GM12878 (cell line): ENCODE results near the gene LCORL. TPM values are rescaled to one million over a fixed set of nuclear protein-coding genes. Genes with fewer than 3 reads are reported as not detected.

Experiments used
- ATAC-seq: fragments of 200-7000 bp; cut with Tn5 transposase; 3 replicates; pipeline ENCODE4 v1.9.1; 2020; ENCODE audit warnings: mild to moderate bottlenecking, moderate library complexity
- BruUV-seq: library from RNA; stranded (reverse); fragments of 400-500 nt; replicated peaks from 2 replicates; lab custom pipeline; 2021; lab: Mats Ljungman, UMichigan
- CTCF ChIA-PET: fragments of 300-600 bp; sonication (Branson Sonifier 250); formaldehyde crosslinking; extraction: SDS; loops from one replicate; lab custom pipeline; 2021; ENCODE audit warnings: inconsistent platforms; lab: Yijun Ruan, JAX
- POLR2A ChIA-PET: fragments of 350-600 bp; formaldehyde crosslinking; extraction: SDS; loops from one replicate; lab custom pipeline; 2021; ENCODE audit warnings: inconsistent platforms; lab: Charles Lee
- RAD21 ChIA-PET: fragments of 300-600 bp; sonication (Branson Sonifier 250); formaldehyde crosslinking; loops from one replicate; lab custom pipeline; 2023; ENCODE audit warnings: antibody characterized with exemption; ENCODE audit not compliant: unreplicated experiment; lab: Charles Lee
- SMC1A ChIA-PET: fragments of 300-600 bp; sonication (Branson Sonifier 250); formaldehyde crosslinking; loops from one replicate; lab custom pipeline; 2023; ENCODE audit not compliant: unreplicated experiment, uncharacterized antibody; lab: Charles Lee
- DNase-seq: peaks from one replicate; pipeline ENCODE4 v3.0.0-alpha.2; 2011; ENCODE audit warnings: low read depth, low spot score
- FAIRE-seq: peaks from 3 replicates; lab custom pipeline; 2011; peaks lifted over from hg19 to GRCh38; lab: Jason Lieb, UNC
- H2AFZ ChIP-seq: 2 replicates; pipeline ENCODE4 v1.6.0; 2011; ENCODE audit warnings: low read depth, low read length, control low read depth; ENCODE audit not compliant: control insufficient read depth
- H3K27ac ChIP-seq: 2 replicates; pipeline ENCODE4 v1.5.1; 2011; ENCODE audit warnings: control low read depth; ENCODE audit not compliant: control insufficient read depth, insufficient read depth
- H3K27me3 ChIP-seq, 2 experiments: replicated peaks in 1 of 2; 2 replicates each; pipeline versions ENCODE4 v1.6.0 to v1.6.1; 2011; ENCODE audit warnings: low read length in 1 of 2; ENCODE audit not compliant: control insufficient read depth in 2 of 2, insufficient read depth in 2 of 2
- H3K36me3 ChIP-seq, 2 experiments: 2 replicates each; pipeline ENCODE4 v1.5.1; 2011; ENCODE audit warnings: low read length in 1 of 2; ENCODE audit not compliant: control insufficient read depth in 2 of 2, insufficient read depth in 2 of 2
- H3K4me1 ChIP-seq: 2 replicates; pipeline ENCODE4 v1.6.1; 2011; ENCODE audit warnings: mild to moderate bottlenecking, low read length, moderate library complexity, mixed read lengths; ENCODE audit not compliant: control insufficient read depth, insufficient read depth
- H3K4me2 ChIP-seq: 2 replicates; pipeline ENCODE4 v1.6.0; 2011; ENCODE audit warnings: control low read depth; ENCODE audit not compliant: control insufficient read depth, insufficient read depth
- H3K4me3 ChIP-seq: fragments of 200-600 bp; sonication (generic); 2 replicates; pipeline ENCODE4 v1.5.1; 2016
- H3K79me2 ChIP-seq: 2 replicates; pipeline ENCODE4 v1.6.0; 2011; ENCODE audit warnings: low read length; ENCODE audit not compliant: control insufficient read depth, insufficient read depth
- H3K9ac ChIP-seq: 2 replicates; pipeline ENCODE4 v1.8.0; 2011; ENCODE audit warnings: low read length, control low read depth, mixed read lengths; ENCODE audit not compliant: control insufficient read depth, insufficient read depth
- H3K9me3 ChIP-seq: replicated peaks from 3 replicates; pipeline ENCODE4 v1.5.1; 2011; ENCODE audit warnings: mild to moderate bottlenecking, low read length; ENCODE audit not compliant: control insufficient read depth, insufficient read depth
- H4K20me1 ChIP-seq: 2 replicates; pipeline ENCODE4 v1.6.0; 2011; ENCODE audit not compliant: control insufficient read depth, insufficient read depth
- ATF7 ChIP-seq: fragments of 450-650 bp; IDR thresholded peaks from 2 replicates; pipeline ENCODE4 v1.6.1; 2016; ENCODE audit warnings: low read depth, mild to moderate bottlenecking
- BACH1 ChIP-seq: fragments of 450-650 bp; IDR thresholded peaks from 2 replicates; pipeline ENCODE4 v1.6.1; 2017; ENCODE audit warnings: mild to moderate bottlenecking, borderline replicate concordance
- BHLHE40 ChIP-seq, 2 experiments: fragments of 450-650 bp in 1 of 2; IDR thresholded peaks; 2 replicates each; pipeline ENCODE4 v1.6.1; 2011 to 2017; ENCODE audit warnings: low read depth in 2 of 2, borderline replicate concordance in 1 of 2, improper control_type of control experiment in 1 of 2, low read length in 1 of 2, mild to moderate bottlenecking in 1 of 2
- CBX5 ChIP-seq: sonication (generic); IDR thresholded peaks from 2 replicates; pipeline ENCODE4 v1.6.1; 2016; ENCODE audit warnings: low read depth, moderate library complexity, mild to moderate bottlenecking, inconsistent platforms
- DPF2 ChIP-seq: fragments of 450-650 bp; IDR thresholded peaks from 2 replicates; pipeline ENCODE4 v1.6.1; 2017; ENCODE audit warnings: mild to moderate bottlenecking
- FOXM1 ChIP-seq: IDR thresholded peaks from 2 replicates; pipeline ENCODE4 v1.6.1; 2012; ENCODE audit warnings: low read depth, mild to moderate bottlenecking, inconsistent platforms, low read length, moderate library complexity
- HDAC6 ChIP-seq: fragments of 200-600 bp; sonication (generic); IDR thresholded peaks from one replicate; pipeline ENCODE4 v1.8.0; 2017; ENCODE audit warnings: antibody characterized with exemption; ENCODE audit not compliant: unreplicated experiment
- KDM1A ChIP-seq: fragments of 200-600 bp; sonication (generic); IDR thresholded peaks from 2 replicates; pipeline ENCODE4 v1.6.1; 2016; ENCODE audit warnings: borderline replicate concordance
- KLF5 ChIP-seq: fragments of 450-650 bp; IDR thresholded peaks from 2 replicates; pipeline ENCODE4 v1.6.1; 2014; ENCODE audit warnings: mild to moderate bottlenecking; ENCODE audit not compliant: partially characterized antibody
- NFXL1 ChIP-seq: fragments of 450-650 bp; IDR thresholded peaks from 2 replicates; pipeline ENCODE4 v1.6.1; 2017; ENCODE audit warnings: antibody characterized with exemption, mild to moderate bottlenecking, borderline replicate concordance
- NR2F1 ChIP-seq: fragments of 450-650 bp; conservative IDR thresholded peaks from 2 replicates; pipeline ENCODE4 v1.6.1; 2017; ENCODE audit warnings: mild to moderate bottlenecking
- SREBF2 ChIP-seq: IDR thresholded peaks from 2 replicates; pipeline ENCODE4 v1.6.1; 2012; ENCODE audit warnings: mild to moderate bottlenecking, low read length
- WGBS: methylation state at CpG from one replicate; pipeline ENCODE4 v1.1.6; 2016; ENCODE audit warnings: low lambda C conversion rate; ENCODE audit not compliant: insufficient replicate concordance, insufficient coverage; ENCODE audit errors: missing lambda C conversion rate; 5-methylcytosine and 5-hydroxymethylcytosine counted together
- in situ Hi-C: fragments of 300-500 bp; cut with MboI; formaldehyde crosslinking; loops from 9 replicates; pipeline ENCODE4 v1.14.3; 2018; ENCODE audit warnings: mixed read lengths
- intact Hi-C: fragments of 100-400 bp; cut with micrococcal nuclease; formaldehyde crosslinking; loops from one replicate; pipeline ENCODE4 v1.14.2; 2022; ENCODE audit not compliant: unreplicated experiment
- polyA plus RNA-seq, 11 experiments: library from polyadenylated mRNA; depleted of rRNA in 4 of 11; unstranded in 6 of 11; stranded (reverse) in 5 of 11; fragments of >200 nt; fragmentation: Nextera tagmentation in 4 of 11; fragmentation: Illumina TruSeq in 1 of 11; extraction: Ambion mirVana in 4 of 11; extraction: Trizol in 1 of 11; gene quantifications; 1 replicate in 1 of 11; 2 replicates in 10 of 11; pipeline versions ENCODE4 v1.2.1 to v1.2.3, GENCODE V29; 2011 to 2016; ENCODE audit warnings: inconsistent platforms in 2 of 11, missing spikeins in 2 of 11, low read depth in 1 of 11
- total RNA-seq, 4 experiments: library from RNA; depleted of rRNA in 3 of 4; stranded (reverse); fragments of >200 nt in 3 of 4; fragmentation: Illumina TruSeq in 1 of 4; extraction: Trizol in 1 of 4; gene quantifications; 2 replicates each; pipeline versions ENCODE4 v1.2.1 to v1.2.3, GENCODE V29; 2013 to 2021
- TF ChIP-seq, protein P1 (sequence below): IDR thresholded peaks from 2 replicates; pipeline ENCODE4 v1.6.1; 2011; ENCODE audit warnings: borderline replicate concordance, low read depth, mild to moderate bottlenecking, moderate library complexity, mixed read lengths, low read length; ENCODE audit not compliant: insufficient read depth; ENCODE audit errors: extremely low read length

Gene LCORL
- total and polyA plus RNA-seq, 10 of the 15 experiments (the other 5 are each of a cell fraction or from before 2014, with no cell fraction given), result 2.2 to 9.8 (median 5.9) TPM

DNA sequence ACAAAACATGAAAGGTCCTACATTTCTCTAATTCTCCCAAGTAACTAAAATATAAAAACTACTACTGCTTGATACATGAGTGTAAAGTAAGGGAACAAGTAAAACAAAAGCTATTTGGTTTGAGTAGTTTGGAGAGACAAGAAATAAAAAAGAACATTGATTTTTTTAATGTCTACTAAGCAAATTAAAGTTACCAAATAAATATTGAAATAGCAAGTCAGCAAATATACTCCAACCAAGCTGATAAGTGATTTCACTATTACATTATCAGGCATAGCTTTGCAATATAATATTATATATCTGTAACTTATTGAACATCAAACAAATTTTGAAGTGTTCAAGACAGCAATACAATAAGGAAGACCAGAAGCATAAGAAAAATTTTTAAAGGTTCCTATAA, 60.3 kb downstream of the LCORL start:
- Histone ChIP-seq H2AFZ (no peak overlapping the region), H3K4me1 (no peaks in the 10 kb centered on the region), H3K79me2 (no peaks in the 10 kb centered on the region), H3K4me2 (no peak overlapping the region), H3K36me3 (no peaks in the 10 kb centered on the region; a peak in 3 of 4 replicates), H3K27ac (no peak overlapping the region), H3K9ac (no peak overlapping the region), H3K4me3 (no peak overlapping the region), H3K27me3 (no peaks in the 10 kb centered on the region), H4K20me1 (no peaks in the 10 kb centered on the region), H3K9me3 (no peaks in the 10 kb centered on the region)
- ChIA-PET RAD21 (no interaction called here), CTCF (no interaction called here), POLR2A (no interaction called here), SMC1A (no interaction called here)
- TF ChIP-seq DPF2 (no peak), KDM1A (no peak), BACH1 (no peak), ATF7 (no peak), FOXM1 (no peak), BHLHE40 (IDR thresholded peaks at IDR 0.05; ENCODE audit: borderline replicate concordance in 1 of 2, low read depth in 2 of 2, low read length in 1 of 2) (no peak), SREBF2 (no peak)
- DNase-seq (no peak), FAIRE-seq (no peak), ATAC-seq (no peak)
- no TSS peak for BruUV-seq
- in situ Hi-C loops, result no loop called here
- intact Hi-C loops, result no loop called here

GRCh38 chr4:17958181-17958580, 63.4 kb downstream of the LCORL start:
- in situ Hi-C loops, result no loop called here
- Histone ChIP-seq H3K9ac (no peak overlapping the region), H3K4me2 (no peak overlapping the region), H3K9me3 (no peaks in the 10 kb centered on the region), H4K20me1 (no peaks in the 10 kb centered on the region), H3K79me2 (no peaks in the 10 kb centered on the region), H3K27ac (no peak overlapping the region), H3K27me3 (no peaks in the 10 kb centered on the region), H2AFZ (no peak overlapping the region), H3K4me1 (no peaks in the 10 kb centered on the region), H3K4me3 (no peak overlapping the region), H3K36me3 (peaks cover 0 to 2% of the 10 kb centered on the region in 2 experiments; a peak in 3 of 4 replicates)
- FAIRE-seq (no peak), DNase-seq (no peak), ATAC-seq (no peak)
- BruUV-seq, result no TSS peak
- no peak for TF ChIP-seq HDAC6
- no peak for TF ChIP-seq CBX5
- no peak for TF ChIP-seq NFXL1
- TF ChIP-seq NR2F1, result no peak
- TF ChIP-seq KLF5, result no peak
- TF ChIP-seq, protein P1, sequence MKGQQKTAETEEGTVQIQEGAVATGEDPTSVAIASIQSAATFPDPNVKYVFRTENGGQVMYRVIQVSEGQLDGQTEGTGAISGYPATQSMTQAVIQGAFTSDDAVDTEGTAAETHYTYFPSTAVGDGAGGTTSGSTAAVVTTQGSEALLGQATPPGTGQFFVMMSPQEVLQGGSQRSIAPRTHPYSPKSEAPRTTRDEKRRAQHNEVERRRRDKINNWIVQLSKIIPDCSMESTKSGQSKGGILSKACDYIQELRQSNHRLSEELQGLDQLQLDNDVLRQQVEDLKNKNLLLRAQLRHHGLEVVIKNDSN, result no peak
- intact Hi-C loops, result no loop called here
- SMC1A ChIA-PET, result no interaction called here
- 98% methylated on average over 3 of the region's 3 CpGs for WGBS
- CTCF ChIA-PET, result no interaction called here
- POLR2A ChIA-PET, result no interaction called here
- RAD21 ChIA-PET, result no interaction called here
